Measurements from ENCODE around the gene IGSF5. TPM values are rescaled to one million over a fixed set of nuclear protein-coding genes. Genes with fewer than 3 reads are reported as not detected.

IGSF5 gene
- total RNA-seq, 3 donors from 2014 or later: 0.32 to 0.98 (median 0.73) TPM

GRCh38 chr21:39781331-39781730 is 36.3 kb downstream of the IGSF5 start:
- H3K9me3 ChIP-seq: no peaks in the 10 kb centered on the region
- H3K4me3 ChIP-seq: no peak overlapping the region
- intact Hi-C loops (cut with DNase I; ENCODE audit: low total_unique reads): no loop called here
- no peak overlapping the region for H3K27ac ChIP-seq
- no peak for DNase-seq (ENCODE audit: low spot score in 2 of 2)
- H3K27me3 ChIP-seq: no peaks in the 10 kb centered on the region
- H3K4me1 ChIP-seq: no peaks in the 10 kb centered on the region
- H3K36me3 ChIP-seq: no peaks in the 10 kb centered on the region
- TF ChIP-seq, protein P1, sequence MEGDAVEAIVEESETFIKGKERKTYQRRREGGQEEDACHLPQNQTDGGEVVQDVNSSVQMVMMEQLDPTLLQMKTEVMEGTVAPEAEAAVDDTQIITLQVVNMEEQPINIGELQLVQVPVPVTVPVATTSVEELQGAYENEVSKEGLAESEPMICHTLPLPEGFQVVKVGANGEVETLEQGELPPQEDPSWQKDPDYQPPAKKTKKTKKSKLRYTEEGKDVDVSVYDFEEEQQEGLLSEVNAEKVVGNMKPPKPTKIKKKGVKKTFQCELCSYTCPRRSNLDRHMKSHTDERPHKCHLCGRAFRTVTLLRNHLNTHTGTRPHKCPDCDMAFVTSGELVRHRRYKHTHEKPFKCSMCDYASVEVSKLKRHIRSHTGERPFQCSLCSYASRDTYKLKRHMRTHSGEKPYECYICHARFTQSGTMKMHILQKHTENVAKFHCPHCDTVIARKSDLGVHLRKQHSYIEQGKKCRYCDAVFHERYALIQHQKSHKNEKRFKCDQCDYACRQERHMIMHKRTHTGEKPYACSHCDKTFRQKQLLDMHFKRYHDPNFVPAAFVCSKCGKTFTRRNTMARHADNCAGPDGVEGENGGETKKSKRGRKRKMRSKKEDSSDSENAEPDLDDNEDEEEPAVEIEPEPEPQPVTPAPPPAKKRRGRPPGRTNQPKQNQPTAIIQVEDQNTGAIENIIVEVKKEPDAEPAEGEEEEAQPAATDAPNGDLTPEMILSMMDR (IDR thresholded peaks at IDR 0.05): no peak
- TF ChIP-seq POLR2A (IDR thresholded peaks at IDR 0.05) (no peak), POLR2AphosphoS5 (IDR thresholded peaks at IDR 0.05) (no peak)

DNA sequence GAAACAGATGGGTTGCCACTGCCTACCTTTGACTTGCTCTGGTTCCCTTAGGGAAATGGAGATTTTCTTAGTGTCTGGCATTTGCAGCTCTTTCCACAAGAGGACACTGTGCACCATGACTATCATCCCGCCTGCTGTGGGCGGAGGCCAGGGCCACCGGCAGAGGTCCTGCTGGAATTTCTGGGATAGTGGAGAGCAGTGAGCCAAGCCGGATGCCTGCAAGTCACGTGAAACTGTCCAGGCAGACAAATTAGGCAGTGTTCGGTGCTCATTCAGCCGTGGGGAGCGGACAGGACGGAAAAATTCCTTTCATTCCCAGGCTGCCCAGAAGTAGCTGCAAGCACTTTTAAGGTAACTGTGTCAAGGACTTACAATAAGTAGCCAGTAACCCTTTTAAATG is 43.4 kb downstream of the IGSF5 start:
- Histone ChIP-seq H3K36me3 (no peaks in the 10 kb centered on the region), H3K27ac (peak overlapping the region; percentile 48 to 54), H3K4me1 (no peaks in the 10 kb centered on the region), H3K4me3 (peak overlapping the region in 1 of 3 donors; percentile 5), H3K27me3 (no peaks in the 10 kb centered on the region), H3K9me3 (no peaks in the 10 kb centered on the region)
- intact Hi-C loops (cut with DNase I; ENCODE audit: low total_unique reads): no loop called here
- peak; percentile 82 to 94 for DNase-seq (ENCODE audit: low spot score in 2 of 2)
- TF ChIP-seq POLR2A (IDR thresholded peaks at IDR 0.05) (no peak), POLR2AphosphoS5 (IDR thresholded peaks at IDR 0.05) (peak in 2 of 3 donors; percentile 45 to 63)
- TF ChIP-seq, protein P1 (IDR thresholded peaks at IDR 0.05): peak; percentile 43 to 97 (median 87)

GRCh38 chr21:39796466-39796865 is 51.5 kb downstream of the IGSF5 start:
- H3K4me1 ChIP-seq: no peaks in the 10 kb centered on the region
- H3K9me3 ChIP-seq: no peaks in the 10 kb centered on the region
- no peaks in the 10 kb centered on the region for H3K36me3 ChIP-seq
- H3K27ac ChIP-seq: no peak overlapping the region
- intact Hi-C loops (cut with DNase I; ENCODE audit: low total_unique reads): no loop called here
- no peak for TF ChIP-seq POLR2AphosphoS5 (IDR thresholded peaks at IDR 0.05)
- no peak for TF ChIP-seq POLR2A (IDR thresholded peaks at IDR 0.05)
- TF ChIP-seq, protein P1 (IDR thresholded peaks at IDR 0.05): no peak
- no peaks in the 10 kb centered on the region for H3K27me3 ChIP-seq
- DNase-seq (ENCODE audit: low spot score in 2 of 2): no peak
- no peak overlapping the region for H3K4me3 ChIP-seq

- H3K27me3 ChIP-seq: no peaks in the 10 kb centered on the region
- H3K4me1 ChIP-seq: no peaks in the 10 kb centered on the region
- DNase-seq (ENCODE audit: low spot score in 2 of 2): no peak
- no peaks in the 10 kb centered on the region for H3K36me3 ChIP-seq
- intact Hi-C loops (cut with DNase I; ENCODE audit: low total_unique reads): no loop called here
- no peak for TF ChIP-seq POLR2AphosphoS5 (IDR thresholded peaks at IDR 0.05)
- no peak for TF ChIP-seq POLR2A (IDR thresholded peaks at IDR 0.05)
- TF ChIP-seq, protein P1 (IDR thresholded peaks at IDR 0.05): no peak
- H3K9me3 ChIP-seq: no peaks in the 10 kb centered on the region
- no peak overlapping the region for H3K4me3 ChIP-seq
- no peak overlapping the region for H3K27ac ChIP-seq
Measured at GRCh38 chr21:39799178-39799577, 54.2 kb downstream of the IGSF5 start.

- Histone ChIP-seq H3K9me3 (no peaks in the 10 kb centered on the region), H3K27ac (no peak overlapping the region), H3K27me3 (no peaks in the 10 kb centered on the region), H3K4me3 (no peak overlapping the region), H3K36me3 (no peaks in the 10 kb centered on the region), H3K4me1 (no peaks in the 10 kb centered on the region)
- intact Hi-C loops (cut with DNase I; ENCODE audit: low total_unique reads): no loop called here
- DNase-seq (ENCODE audit: low spot score in 2 of 2): no peak
- TF ChIP-seq, protein P1 (IDR thresholded peaks at IDR 0.05): no peak
- TF ChIP-seq POLR2AphosphoS5 (IDR thresholded peaks at IDR 0.05): no peak
- TF ChIP-seq POLR2A (IDR thresholded peaks at IDR 0.05): no peak
Measured at GRCh38 chr21:39800311-39800710, 55.3 kb downstream of the IGSF5 start.
